ENCODE measurements around the gene CHRNA3. TPM values are rescaled to one million over a fixed set of nuclear protein-coding genes. Genes with fewer than 3 reads are reported as not detected.

The CHRNA3 gene
- total RNA-seq, 1 experiment from 2014 or later, result not detected

Other genes with a start within 250 kb of the CHRNA3 start
- gene IREB2, start 182.8 kb downstream of the CHRNA3 start, total RNA-seq (2021; ENCODE audit: unreplicated experiment), result 57.6 TPM
- 6.2 TPM for gene HYKK, start 113.4 kb downstream of the CHRNA3 start, total RNA-seq (2021; ENCODE audit: unreplicated experiment)
- 294 TPM for gene PSMA4, start 80.6 kb downstream of the CHRNA3 start, total RNA-seq (2021; ENCODE audit: unreplicated experiment)
- 25.2 TPM for gene CHRNA5, start 55.5 kb downstream of the CHRNA3 start, total RNA-seq (2021; ENCODE audit: unreplicated experiment)
- 2.0 TPM for gene CHRNB4, start 20.2 kb upstream of the CHRNA3 start, total RNA-seq (2021; ENCODE audit: unreplicated experiment)
- gene ADAMTS7, start 190.5 kb upstream of the CHRNA3 start, total RNA-seq (2021; ENCODE audit: unreplicated experiment), result 12.0 TPM

All from HCT116 (cell line).